SK-N-SH (cell line): ENCODE data around the gene RPS28. TPM values are rescaled to one million over a fixed set of nuclear protein-coding genes. Genes with fewer than 3 reads are reported as not detected.
"Not testable (repeated sequence)": the region's sequence is repeated elsewhere in the genome, so short reads cannot be mapped to it uniquely, and the experiment has no call there.

Experiments used
- CTCF ChIA-PET: fragments of 300-600, 350-600 bp; formaldehyde crosslinking; extraction: SDS; loops from one replicate; lab custom pipeline; 2021; lab: Yijun Ruan, JAX
- POLR2A ChIA-PET: fragments of 350-600 bp; sonication (Branson Sonifier 250); formaldehyde crosslinking; extraction: SDS; loops from one replicate; lab custom pipeline; 2020; ENCODE audit warnings: antibody characterized with exemption, inconsistent platforms; lab: Yijun Ruan, JAX
- DNase-seq: peaks from one replicate; pipeline ENCODE4 v3.0.0; 2012
- H2AFZ ChIP-seq: fragments of 200-600 bp; sonication (generic); 2 replicates; pipeline ENCODE4 v1.8.1; 2016; ENCODE audit warnings: antibody characterized with exemption, mild to moderate bottlenecking, low read depth
- H3F3A ChIP-seq: fragments of 200-600 bp; sonication (generic); replicated peaks from 2 replicates; pipeline ENCODE3; 2016; ENCODE audit warnings: antibody characterized with exemption, mild to moderate bottlenecking; ENCODE audit not compliant: insufficient read depth
- H3K27ac ChIP-seq, 2 experiments: fragments of 200-500 bp in 1 of 2; fragments of 200-600 bp in 1 of 2; sonication (Bioruptor generic) in 1 of 2; sonication (generic), shearing (Covaris generic) in 1 of 2; 2 replicates each; pipeline versions ENCODE4 v1.5.1 to v1.6.1; 2014 to 2016; ENCODE audit warnings: low read depth in 2 of 2, inconsistent platforms in 1 of 2, low read length in 1 of 2, mild to moderate bottlenecking in 1 of 2, mixed read lengths in 1 of 2
- H3K27me3 ChIP-seq: fragments of 200-600 bp; sonication (generic), shearing (Covaris generic); 2 replicates; pipeline ENCODE4 v1.6.1; 2016; ENCODE audit warnings: mixed run types; ENCODE audit not compliant: insufficient read depth
- H3K36me3 ChIP-seq, 2 experiments: fragments of 200-500 bp in 1 of 2; fragments of 200-600 bp in 1 of 2; sonication (Bioruptor generic) in 1 of 2; sonication (generic) in 1 of 2; replicated peaks in 1 of 2; 2 replicates each; pipeline versions ENCODE3 to v1.5.1; 2014 to 2016; ENCODE audit warnings: low read length in 1 of 2, mild to moderate bottlenecking in 1 of 2; ENCODE audit not compliant: insufficient read depth in 2 of 2, control insufficient read depth in 1 of 2
- H3K4me1 ChIP-seq, 2 experiments: fragments of 200-500 bp in 1 of 2; fragments of 200-600 bp in 1 of 2; sonication (Bioruptor generic) in 1 of 2; sonication (generic), shearing (Covaris generic) in 1 of 2; 2 replicates each; pipeline versions ENCODE4 v1.5.1 to v1.6.1; 2014 to 2016; ENCODE audit warnings: low read depth in 1 of 2, low read length in 1 of 2, mixed run types in 1 of 2; ENCODE audit not compliant: insufficient read depth in 2 of 2, control insufficient read depth in 1 of 2
- H3K4me2 ChIP-seq: fragments of 200-600 bp; sonication (generic), shearing (Covaris generic); 2 replicates; pipeline ENCODE4 v1.6.1; 2017; ENCODE audit warnings: mixed run types
- H3K4me3 ChIP-seq, 2 experiments: fragments of 200-500 bp in 1 of 2; fragments of 200-600 bp in 1 of 2; sonication (Bioruptor generic) in 1 of 2; sonication (generic), shearing (Covaris generic) in 1 of 2; 2 replicates each; pipeline versions ENCODE4 v1.5.1 to v1.8.1; 2014 to 2016; ENCODE audit warnings: low read depth in 2 of 2, inconsistent platforms in 1 of 2, low read length in 1 of 2, mild to moderate bottlenecking in 1 of 2, mixed read lengths in 1 of 2, moderate library complexity in 1 of 2
- H3K79me2 ChIP-seq: fragments of 200-600 bp; sonication (generic); 2 replicates; pipeline ENCODE4 v1.8.1; 2017; ENCODE audit warnings: mild to moderate bottlenecking; ENCODE audit not compliant: insufficient read depth
- H3K9ac ChIP-seq: fragments of 200-600 bp; sonication (generic); 2 replicates; pipeline ENCODE4 v1.6.1; 2017; ENCODE audit warnings: mixed run types
- H3K9me2 ChIP-seq: fragments of 200-600 bp; sonication (generic); 2 replicates; pipeline ENCODE4 v1.6.1; 2017; ENCODE audit warnings: mixed run types
- H3K9me3 ChIP-seq: fragments of 200-600 bp; sonication (generic); 2 replicates; pipeline ENCODE4 v1.6.1; 2017; ENCODE audit warnings: mixed run types, mild to moderate bottlenecking, moderate library complexity
- H4K20me1 ChIP-seq: fragments of 200-600 bp; sonication (generic); 2 replicates; pipeline ENCODE4 v1.6.1; 2017; ENCODE audit warnings: mild to moderate bottlenecking, mixed run types; ENCODE audit not compliant: insufficient read depth
- FOXJ3 ChIP-seq: sonication (generic); formaldehyde crosslinking; IDR thresholded peaks from 2 replicates; pipeline ENCODE4 v1.5.1; 2020; ENCODE audit warnings: mild to moderate bottlenecking, missing genetic modification reagents
- FOXM1 ChIP-seq: IDR thresholded peaks from 2 replicates; pipeline ENCODE4 v1.4.0; 2012; ENCODE audit warnings: low read depth, mild to moderate bottlenecking
- RAD21 ChIP-seq: IDR thresholded peaks from 2 replicates; pipeline ENCODE4 v1.6.1; 2012; ENCODE audit warnings: mild to moderate bottlenecking, low read length
- RXRA ChIP-seq: IDR thresholded peaks from 2 replicates; pipeline ENCODE4 v1.4.0; 2012; ENCODE audit warnings: low read depth, mild to moderate bottlenecking, borderline replicate concordance
- TAF1 ChIP-seq: IDR thresholded peaks from 2 replicates; pipeline ENCODE4 v1.6.1; 2012; ENCODE audit warnings: low read depth, mild to moderate bottlenecking, low read length, moderate library complexity, borderline replicate concordance
- TCF12 ChIP-seq: IDR thresholded peaks from 2 replicates; pipeline ENCODE4 v1.4.0; 2012
- YY1 ChIP-seq: IDR thresholded peaks from 2 replicates; pipeline ENCODE4 v1.4.0; 2012; ENCODE audit warnings: low read depth, mild to moderate bottlenecking
- WGBS: methylation state at CpG from one replicate; pipeline ENCODE4 v1.1.6; 2017; ENCODE audit warnings: low lambda C conversion rate; 5-methylcytosine and 5-hydroxymethylcytosine counted together
- polyA plus RNA-seq, 3 experiments: library from polyadenylated mRNA; depleted of rRNA; stranded (reverse); fragments of >200 nt; gene quantifications; 2 replicates each; pipeline ENCODE4 v1.2.3, GENCODE V29; 2012
- TF ChIP-seq, protein P1 (sequence below): IDR thresholded peaks from 2 replicates; pipeline ENCODE4 v1.4.0; 2012; ENCODE audit warnings: low read depth, borderline replicate concordance
- TF ChIP-seq, protein P2 (sequence below): fragments of 150-350 bp; IDR thresholded peaks from 2 replicates; pipeline ENCODE4 v1.6.1; 2017; ENCODE audit warnings: antibody characterized with exemption, low read length, low read depth, borderline replicate concordance
- TF ChIP-seq, protein P3 (sequence below): fragments of 150-350 bp; IDR thresholded peaks from 2 replicates; pipeline ENCODE4 v1.6.1; 2016; ENCODE audit warnings: mild to moderate bottlenecking, low read depth, low read length

RPS28 gene
- polyA plus RNA-seq, 1 of the 3 experiments (the other 2 are of a cell fraction): 601 TPM

DNA sequence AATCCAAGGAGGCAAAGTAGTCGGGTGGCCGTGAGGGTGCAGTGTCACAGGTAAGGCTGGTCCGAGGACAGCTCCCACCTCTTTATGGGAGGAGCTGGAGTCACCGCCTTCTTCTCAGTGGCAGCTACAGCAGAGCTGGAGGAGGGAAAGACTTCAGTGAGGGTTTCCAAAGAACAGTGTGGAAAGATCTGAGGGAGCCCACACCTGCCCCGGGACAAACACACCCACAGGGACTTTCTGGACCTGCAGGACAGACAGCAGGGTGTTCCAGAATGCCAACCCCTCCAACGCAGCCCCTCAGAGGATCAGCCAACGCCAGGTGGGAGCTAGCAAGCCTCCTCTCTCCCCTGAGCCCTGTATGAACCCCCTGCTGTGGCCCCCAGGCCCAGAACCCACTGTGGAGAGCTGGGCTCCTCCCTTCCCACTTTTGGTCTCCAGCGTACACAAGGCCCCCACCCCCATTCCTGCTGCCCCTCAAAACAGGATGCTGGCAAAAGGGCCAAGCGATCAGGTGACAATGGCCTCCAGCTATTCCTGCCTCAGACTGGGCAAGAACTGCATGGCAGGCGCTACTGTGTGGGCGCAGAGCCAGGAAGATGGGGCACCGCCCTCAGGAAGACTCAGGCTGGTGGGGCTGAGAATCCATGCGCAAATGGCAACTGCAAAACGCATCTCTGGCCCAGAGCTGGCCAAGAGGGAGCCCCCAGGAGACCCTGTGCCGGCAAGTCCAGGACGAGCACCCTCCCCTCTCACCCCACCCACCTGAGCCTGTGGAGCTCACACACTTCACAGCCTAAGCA, 9.6 kb upstream of the RPS28 start:
- Histone ChIP-seq H3K9me2 (no peaks in the 10 kb centered on the region), H3K27ac (no peak overlapping the region), H2AFZ (no peak overlapping the region), H3K79me2 (peaks cover 10% of the 10 kb centered on the region; the same call in 1 of the 2 replicates), H3K27me3 (no peaks in the 10 kb centered on the region), H3K9me3 (no peaks in the 10 kb centered on the region), H3F3A (peaks cover 6% of the 10 kb centered on the region), H4K20me1 (no peaks in the 10 kb centered on the region), H3K4me3 (no peak overlapping the region), H3K4me1 (peaks cover 4 to 10% of the 10 kb centered on the region in 2 experiments; a peak in 2 of 4 replicates), H3K4me2 (no peak overlapping the region), H3K36me3 (peaks cover 8 to 15% of the 10 kb centered on the region in 2 experiments), H3K9ac (no peak overlapping the region)
- TF ChIP-seq, protein P1, sequence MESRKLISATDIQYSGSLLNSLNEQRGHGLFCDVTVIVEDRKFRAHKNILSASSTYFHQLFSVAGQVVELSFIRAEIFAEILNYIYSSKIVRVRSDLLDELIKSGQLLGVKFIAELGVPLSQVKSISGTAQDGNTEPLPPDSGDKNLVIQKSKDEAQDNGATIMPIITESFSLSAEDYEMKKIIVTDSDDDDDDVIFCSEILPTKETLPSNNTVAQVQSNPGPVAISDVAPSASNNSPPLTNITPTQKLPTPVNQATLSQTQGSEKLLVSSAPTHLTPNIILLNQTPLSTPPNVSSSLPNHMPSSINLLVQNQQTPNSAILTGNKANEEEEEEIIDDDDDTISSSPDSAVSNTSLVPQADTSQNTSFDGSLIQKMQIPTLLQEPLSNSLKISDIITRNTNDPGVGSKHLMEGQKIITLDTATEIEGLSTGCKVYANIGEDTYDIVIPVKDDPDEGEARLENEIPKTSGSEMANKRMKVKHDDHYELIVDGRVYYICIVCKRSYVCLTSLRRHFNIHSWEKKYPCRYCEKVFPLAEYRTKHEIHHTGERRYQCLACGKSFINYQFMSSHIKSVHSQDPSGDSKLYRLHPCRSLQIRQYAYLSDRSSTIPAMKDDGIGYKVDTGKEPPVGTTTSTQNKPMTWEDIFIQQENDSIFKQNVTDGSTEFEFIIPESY: no peak
- TF ChIP-seq RXRA (no peak), RAD21 (no peak), TCF12 (no peak), FOXJ3 (CRISPR knock-in tag) (no peak), TAF1 (no peak), YY1 (no peak), FOXM1 (no peak)
- TF ChIP-seq, protein P2, sequence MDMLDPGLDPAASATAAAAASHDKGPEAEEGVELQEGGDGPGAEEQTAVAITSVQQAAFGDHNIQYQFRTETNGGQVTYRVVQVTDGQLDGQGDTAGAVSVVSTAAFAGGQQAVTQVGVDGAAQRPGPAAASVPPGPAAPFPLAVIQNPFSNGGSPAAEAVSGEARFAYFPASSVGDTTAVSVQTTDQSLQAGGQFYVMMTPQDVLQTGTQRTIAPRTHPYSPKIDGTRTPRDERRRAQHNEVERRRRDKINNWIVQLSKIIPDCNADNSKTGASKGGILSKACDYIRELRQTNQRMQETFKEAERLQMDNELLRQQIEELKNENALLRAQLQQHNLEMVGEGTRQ: no peak
- TF ChIP-seq, protein P3, sequence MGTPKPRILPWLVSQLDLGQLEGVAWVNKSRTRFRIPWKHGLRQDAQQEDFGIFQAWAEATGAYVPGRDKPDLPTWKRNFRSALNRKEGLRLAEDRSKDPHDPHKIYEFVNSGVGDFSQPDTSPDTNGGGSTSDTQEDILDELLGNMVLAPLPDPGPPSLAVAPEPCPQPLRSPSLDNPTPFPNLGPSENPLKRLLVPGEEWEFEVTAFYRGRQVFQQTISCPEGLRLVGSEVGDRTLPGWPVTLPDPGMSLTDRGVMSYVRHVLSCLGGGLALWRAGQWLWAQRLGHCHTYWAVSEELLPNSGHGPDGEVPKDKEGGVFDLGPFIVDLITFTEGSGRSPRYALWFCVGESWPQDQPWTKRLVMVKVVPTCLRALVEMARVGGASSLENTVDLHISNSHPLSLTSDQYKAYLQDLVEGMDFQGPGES: no peak
- ChIA-PET POLR2A (interaction anchor here (2.1 kb wide), 1 partner anchor 10 kb away, joined by 5 read pairs; the partner anchor contains the start of genes NDUFA7 and RPS28), CTCF (interaction anchor here (0.9 to 1.0 kb wide), 2 partner anchors 23 to 269 kb away, joined by 3 to 4 read pairs; no protein-coding TSS in a partner anchor)
- DNase-seq: no peak
- WGBS: 78% methylated on average over 13 of the region's 16 CpGs

DNA sequence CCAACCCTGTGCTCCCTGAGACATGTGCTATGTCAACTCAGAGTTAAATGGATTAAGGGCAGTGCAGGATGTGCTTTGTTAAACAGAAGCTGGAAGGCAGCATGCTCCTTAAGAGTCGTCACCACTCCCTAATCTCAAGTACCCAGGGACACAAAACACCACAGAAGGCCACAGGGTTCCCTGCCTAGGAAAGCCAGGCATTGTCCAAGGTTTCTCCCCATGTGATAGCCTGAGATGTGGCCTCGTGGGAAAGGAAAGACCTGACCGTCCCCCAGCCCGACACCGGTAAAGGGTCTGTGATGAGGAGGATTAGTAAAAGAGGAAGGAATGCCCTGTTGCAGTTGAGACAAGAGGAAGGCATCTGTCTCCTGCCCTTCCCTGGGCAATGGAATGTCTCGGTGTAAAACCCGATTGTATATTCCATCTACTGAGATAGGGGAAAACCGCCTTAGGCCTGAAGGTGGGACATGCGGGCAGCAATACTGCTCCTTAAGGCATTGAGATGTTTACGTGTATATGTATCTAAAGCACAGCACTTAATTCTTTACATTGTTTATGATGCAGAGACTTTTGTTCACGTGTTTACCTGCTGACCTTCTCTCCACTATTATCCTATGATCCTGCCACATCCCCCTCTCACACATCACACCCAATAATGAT, 6.2 kb upstream of the RPS28 start:
- POLR2A ChIA-PET, H3K27me3 ChIP-seq, H3K4me3 ChIP-seq, H3K4me1 ChIP-seq, H3K9me2 ChIP-seq, H3K9me3 ChIP-seq, CTCF ChIA-PET, H3F3A ChIP-seq, H2AFZ ChIP-seq, H3K4me2 ChIP-seq, H4K20me1 ChIP-seq, H3K27ac ChIP-seq, DNase-seq, H3K9ac ChIP-seq: not testable (repeated sequence)
- 95% methylated on average over 11 of the region's 11 CpGs for WGBS
- Histone ChIP-seq H3K79me2 (peaks cover 28% of the 10 kb centered on the region), H3K36me3 (peaks cover 8 to 15% of the 10 kb centered on the region in 2 experiments)
